Measurements from ENCODE around the gene ZNF20. TPM values are rescaled to one million over a fixed set of nuclear protein-coding genes. Genes with fewer than 3 reads are reported as not detected.
A peak's percentile ranks its signal among the peaks of the same experiment; 100 is the strongest.

Gene ZNF20
- total and polyA plus RNA-seq, 10 of the 15 experiments (the other 5 are each of a cell fraction or from before 2014, with no cell fraction given): 2.0 to 5.1 (median 2.6) TPM

DNA sequence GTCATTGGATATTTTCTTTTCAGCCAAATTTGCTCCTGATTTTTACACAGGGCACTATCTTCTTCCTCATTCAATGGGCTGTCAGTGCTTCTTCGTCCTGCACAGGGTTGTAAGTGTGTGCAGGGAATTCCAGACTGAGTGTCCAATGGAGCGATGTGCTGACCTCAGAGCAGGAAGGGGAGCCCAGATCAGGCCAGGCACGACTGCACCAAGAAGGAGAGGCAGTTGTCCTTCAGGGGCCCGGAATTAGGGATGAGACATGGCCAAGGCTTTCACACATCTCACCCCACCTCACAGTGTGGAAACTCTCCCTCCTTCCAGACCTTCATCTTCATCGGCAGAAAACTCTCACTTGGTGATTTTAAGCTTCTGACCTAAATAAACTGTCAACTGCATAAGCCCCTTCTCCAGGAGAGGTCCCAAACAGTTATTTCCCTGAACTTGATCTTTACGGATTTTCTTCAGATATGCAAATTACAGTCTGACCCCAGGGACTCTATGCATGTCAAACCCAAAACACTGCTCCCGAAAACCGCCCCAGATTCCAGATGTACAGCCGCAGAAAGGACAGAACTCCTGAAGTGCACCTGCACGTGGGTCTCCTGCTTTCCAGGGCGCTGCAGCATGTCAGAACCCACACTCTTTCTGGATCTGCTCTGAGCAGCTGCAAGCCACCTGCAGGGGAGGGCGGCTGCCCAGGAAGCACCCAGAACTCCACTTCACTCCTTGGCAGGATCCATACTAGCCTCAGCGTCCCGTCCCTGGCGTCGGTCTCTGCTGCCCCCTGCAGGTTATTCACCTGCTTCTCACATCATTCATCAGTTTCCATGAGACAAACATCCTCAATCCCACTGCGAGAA lies 625 bp upstream of the ZNF20 start (continued):
- TF ChIP-seq MEF2B (IDR thresholded peaks at IDR 0.05; ENCODE audit: partially characterized antibody, poor library complexity, severe bottlenecking): no peak
- 0 out of 2 replicates have a peak, but pooled peaks have one; percentile 0 for TF ChIP-seq CREB1 (IDR thresholded peaks at IDR 0.05; ENCODE audit: low read depth)
- TF ChIP-seq, protein P1, sequence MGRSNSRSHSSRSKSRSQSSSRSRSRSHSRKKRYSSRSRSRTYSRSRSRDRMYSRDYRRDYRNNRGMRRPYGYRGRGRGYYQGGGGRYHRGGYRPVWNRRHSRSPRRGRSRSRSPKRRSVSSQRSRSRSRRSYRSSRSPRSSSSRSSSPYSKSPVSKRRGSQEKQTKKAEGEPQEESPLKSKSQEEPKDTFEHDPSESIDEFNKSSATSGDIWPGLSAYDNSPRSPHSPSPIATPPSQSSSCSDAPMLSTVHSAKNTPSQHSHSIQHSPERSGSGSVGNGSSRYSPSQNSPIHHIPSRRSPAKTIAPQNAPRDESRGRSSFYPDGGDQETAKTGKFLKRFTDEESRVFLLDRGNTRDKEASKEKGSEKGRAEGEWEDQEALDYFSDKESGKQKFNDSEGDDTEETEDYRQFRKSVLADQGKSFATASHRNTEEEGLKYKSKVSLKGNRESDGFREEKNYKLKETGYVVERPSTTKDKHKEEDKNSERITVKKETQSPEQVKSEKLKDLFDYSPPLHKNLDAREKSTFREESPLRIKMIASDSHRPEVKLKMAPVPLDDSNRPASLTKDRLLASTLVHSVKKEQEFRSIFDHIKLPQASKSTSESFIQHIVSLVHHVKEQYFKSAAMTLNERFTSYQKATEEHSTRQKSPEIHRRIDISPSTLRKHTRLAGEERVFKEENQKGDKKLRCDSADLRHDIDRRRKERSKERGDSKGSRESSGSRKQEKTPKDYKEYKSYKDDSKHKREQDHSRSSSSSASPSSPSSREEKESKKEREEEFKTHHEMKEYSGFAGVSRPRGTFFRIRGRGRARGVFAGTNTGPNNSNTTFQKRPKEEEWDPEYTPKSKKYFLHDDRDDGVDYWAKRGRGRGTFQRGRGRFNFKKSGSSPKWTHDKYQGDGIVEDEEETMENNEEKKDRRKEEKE (IDR thresholded peaks at IDR 0.05): no peak
- TF ChIP-seq MTA3 (IDR thresholded peaks at IDR 0.05; ENCODE audit: borderline replicate concordance, low read length): no peak
- TF ChIP-seq ZNF687 (IDR thresholded peaks at IDR 0.05): no peak
- TF ChIP-seq STAT1 (conservative IDR thresholded peaks at IDR 0.05): no peak
- peak; percentile 34; the same call in 1 of the 2 replicates for TF ChIP-seq POLR2A (IDR thresholded peaks at IDR 0.05; ENCODE audit: low read depth, low read length)
- no peak for TF ChIP-seq SIN3A (IDR thresholded peaks at IDR 0.05; ENCODE audit: low read depth, low read length)
- 0 out of 2 replicates have a peak, but pooled peaks have one; percentile 53 for TF ChIP-seq IRF4 (IDR thresholded peaks at IDR 0.05; ENCODE audit: low read depth, low read length)
- no peak for TF ChIP-seq NRF1 (conservative IDR thresholded peaks at IDR 0.05; ENCODE audit: low read depth, low read length)
- no peak for TF ChIP-seq TAF1 (IDR thresholded peaks at IDR 0.05; ENCODE audit: borderline replicate concordance, low read depth, low read length)
- TF ChIP-seq, protein P2, sequence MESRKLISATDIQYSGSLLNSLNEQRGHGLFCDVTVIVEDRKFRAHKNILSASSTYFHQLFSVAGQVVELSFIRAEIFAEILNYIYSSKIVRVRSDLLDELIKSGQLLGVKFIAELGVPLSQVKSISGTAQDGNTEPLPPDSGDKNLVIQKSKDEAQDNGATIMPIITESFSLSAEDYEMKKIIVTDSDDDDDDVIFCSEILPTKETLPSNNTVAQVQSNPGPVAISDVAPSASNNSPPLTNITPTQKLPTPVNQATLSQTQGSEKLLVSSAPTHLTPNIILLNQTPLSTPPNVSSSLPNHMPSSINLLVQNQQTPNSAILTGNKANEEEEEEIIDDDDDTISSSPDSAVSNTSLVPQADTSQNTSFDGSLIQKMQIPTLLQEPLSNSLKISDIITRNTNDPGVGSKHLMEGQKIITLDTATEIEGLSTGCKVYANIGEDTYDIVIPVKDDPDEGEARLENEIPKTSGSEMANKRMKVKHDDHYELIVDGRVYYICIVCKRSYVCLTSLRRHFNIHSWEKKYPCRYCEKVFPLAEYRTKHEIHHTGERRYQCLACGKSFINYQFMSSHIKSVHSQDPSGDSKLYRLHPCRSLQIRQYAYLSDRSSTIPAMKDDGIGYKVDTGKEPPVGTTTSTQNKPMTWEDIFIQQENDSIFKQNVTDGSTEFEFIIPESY (IDR thresholded peaks at IDR 0.05): no peak
- TF ChIP-seq MYB (IDR thresholded peaks at IDR 0.05; ENCODE audit: borderline replicate concordance, low read depth, low read length): no peak
- TF ChIP-seq BCL11A (IDR thresholded peaks at IDR 0.05; ENCODE audit: low read depth, low read length): no peak
- TF ChIP-seq JUND (IDR thresholded peaks at IDR 0.05; ENCODE audit: low read depth, low read length): no peak
- TF ChIP-seq PAX8 (IDR thresholded peaks at IDR 0.05): no peak
- TF ChIP-seq HDAC6 (IDR thresholded peaks at IDR 0.05; ENCODE audit: unreplicated experiment): no peak
- TF ChIP-seq YBX1 (IDR thresholded peaks at IDR 0.05): no peak
- TF ChIP-seq SREBF2 (IDR thresholded peaks at IDR 0.05; ENCODE audit: low read length): no peak
- peak; percentile 70 for TF ChIP-seq EED (IDR thresholded peaks at IDR 0.05; ENCODE audit: low read depth)
- no peak for TF ChIP-seq KLF5 (IDR thresholded peaks at IDR 0.05; ENCODE audit: partially characterized antibody)
- TF ChIP-seq ETV6 (conservative IDR thresholded peaks at IDR 0.05 in 1 of 2, IDR thresholded peaks at IDR 0.05 in 1 of 2; ENCODE audit: borderline replicate concordance in 1 of 2, low read depth in 1 of 2): no peak

All from GM12878 (cell line).